ENCODE results near the gene MYF5.

The MYF5 gene

DNA sequence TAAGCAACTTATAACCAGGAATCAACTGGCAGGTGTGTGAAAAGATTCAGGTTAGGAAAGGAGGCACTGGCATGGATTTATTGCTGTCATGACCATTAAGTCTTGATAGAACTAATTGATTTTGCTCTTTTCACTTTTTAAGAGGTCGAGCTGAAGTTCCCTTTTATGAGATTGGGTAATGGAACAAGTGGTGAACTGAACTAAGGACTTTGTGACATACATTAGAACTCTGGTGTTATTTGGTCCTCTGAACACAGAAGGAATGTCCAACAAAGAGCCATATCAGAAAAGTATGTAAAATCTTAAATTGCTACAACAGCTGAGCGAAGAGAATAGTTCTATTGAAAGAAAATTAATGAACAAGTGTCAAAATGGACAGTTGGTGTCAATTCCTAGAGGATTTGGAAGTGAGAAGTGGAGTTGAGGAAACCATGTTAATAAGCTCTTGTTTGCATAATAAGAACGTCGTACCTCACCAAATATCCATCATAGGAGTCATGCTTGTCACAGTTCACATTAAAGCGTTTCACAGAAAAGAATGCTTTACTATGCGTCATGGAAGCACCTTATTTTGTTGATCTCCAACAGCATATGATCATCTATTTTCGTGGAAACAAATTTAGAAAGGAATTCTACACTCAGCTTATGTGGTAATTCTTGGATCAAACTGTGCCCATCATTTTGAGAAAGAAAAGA lies 17.7 kb upstream of the MYF5 start:
- H3K4me1 Mint-ChIP-seq (ENCODE audit: low read depth): no peaks in the 10 kb centered on the region
- H3K9me3 Mint-ChIP-seq: no peaks in the 10 kb centered on the region
- H3K4me3 Mint-ChIP-seq: no peak overlapping the region
- no peaks in the 10 kb centered on the region for H3K36me3 Mint-ChIP-seq (ENCODE audit: low read depth)
- H3K27me3 Mint-ChIP-seq: no peaks in the 10 kb centered on the region
- no peak overlapping the region for H3K27ac Mint-ChIP-seq

DNA sequence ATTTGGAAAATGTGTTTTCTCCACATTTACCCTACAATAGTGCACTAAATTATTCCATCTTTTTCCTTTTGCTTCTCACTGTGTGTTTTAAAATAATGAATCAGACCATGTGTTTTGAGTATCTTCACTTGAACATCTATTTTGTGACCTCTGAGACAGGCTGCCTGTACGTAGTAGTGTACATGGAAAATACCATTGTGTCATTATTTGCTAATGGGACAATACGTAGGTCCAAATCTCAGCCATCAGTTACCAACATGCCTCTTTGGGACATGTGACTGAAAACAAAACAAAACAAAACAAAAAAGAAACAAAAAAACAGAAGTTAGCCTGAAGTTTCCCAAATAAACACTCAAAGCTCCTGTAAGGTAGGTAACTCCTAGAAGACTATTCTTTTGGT lies 16.4 kb upstream of the MYF5 start:
- no peaks in the 10 kb centered on the region for H3K4me1 Mint-ChIP-seq (ENCODE audit: low read depth)
- H3K27ac Mint-ChIP-seq: no peak overlapping the region
- no peaks in the 10 kb centered on the region for H3K36me3 Mint-ChIP-seq (ENCODE audit: low read depth)
- H3K4me3 Mint-ChIP-seq: no peak overlapping the region
- no peaks in the 10 kb centered on the region for H3K27me3 Mint-ChIP-seq
- H3K9me3 Mint-ChIP-seq: no peaks in the 10 kb centered on the region

DNA sequence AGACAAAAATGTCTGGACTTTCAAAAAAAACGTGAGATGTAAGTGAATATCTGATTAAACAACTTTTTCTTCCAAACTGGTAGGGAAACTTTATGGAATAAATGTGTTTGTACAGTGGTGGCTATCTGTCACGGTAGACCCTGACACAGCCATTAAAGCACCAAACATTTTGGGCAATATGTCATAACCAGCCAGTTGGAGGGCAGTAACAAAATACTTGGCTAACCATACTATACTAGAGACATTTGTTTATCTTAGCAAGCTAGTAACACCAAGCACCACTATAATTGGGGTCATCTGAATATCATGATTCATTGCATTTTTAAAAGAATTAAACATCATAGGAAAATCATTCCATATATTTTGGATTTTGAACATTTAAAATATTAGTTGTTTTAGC lies 15.3 kb upstream of the MYF5 start:
- Mint-ChIP-seq H3K9me3 (peaks cover 4% of the 10 kb centered on the region), H3K27me3 (peaks cover 7% of the 10 kb centered on the region), H3K4me1 (ENCODE audit: low read depth) (no peaks in the 10 kb centered on the region), H3K27ac (no peak overlapping the region), H3K36me3 (ENCODE audit: low read depth) (no peaks in the 10 kb centered on the region), H3K4me3 (no peak overlapping the region)

GRCh38 chr12:80702889-80703805 lies 13.6 kb upstream of the MYF5 start:
- Mint-ChIP-seq H3K4me3 (no peak overlapping the region), H3K9me3 (peaks cover 4% of the 10 kb centered on the region), H3K4me1 (ENCODE audit: low read depth) (no peaks in the 10 kb centered on the region), H3K36me3 (ENCODE audit: low read depth) (no peaks in the 10 kb centered on the region), H3K27me3 (peaks cover 19% of the 10 kb centered on the region), H3K27ac (no peak overlapping the region)

DNA sequence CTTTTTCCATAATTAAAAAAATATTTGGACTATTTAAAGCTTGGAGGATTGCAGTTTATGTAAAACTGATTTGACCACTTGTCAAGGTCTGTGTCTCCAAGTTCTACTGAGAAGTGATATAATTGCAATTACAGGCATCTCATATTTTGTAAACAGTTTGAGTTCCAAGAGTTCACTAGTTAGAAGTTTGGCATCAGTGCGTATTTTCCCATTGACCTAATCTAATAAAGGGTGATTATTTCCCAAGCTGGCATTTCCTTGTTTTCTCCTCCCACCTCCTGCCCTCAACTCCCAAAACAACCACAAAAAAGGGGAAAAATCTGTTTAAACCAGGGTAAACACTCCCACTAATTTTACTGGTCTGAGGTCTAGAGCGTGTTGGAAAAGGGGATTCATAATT lies 12.3 kb upstream of the MYF5 start:
- Mint-ChIP-seq H3K36me3 (ENCODE audit: low read depth) (no peaks in the 10 kb centered on the region), H3K4me1 (ENCODE audit: low read depth) (no peaks in the 10 kb centered on the region), H3K4me3 (no peak overlapping the region), H3K9me3 (peaks cover 4% of the 10 kb centered on the region), H3K27ac (no peak overlapping the region), H3K27me3 (peaks cover 31% of the 10 kb centered on the region)

- Mint-ChIP-seq H3K27me3 (peaks cover 46% of the 10 kb centered on the region), H3K36me3 (ENCODE audit: low read depth) (no peaks in the 10 kb centered on the region), H3K27ac (no peak within 1 kb of the TSS), H3K4me3 (no peak within 1 kb of the TSS), H3K9me3 (peaks cover 4% of the 10 kb centered on the region), H3K4me1 (ENCODE audit: low read depth) (no peaks in the 10 kb centered on the region)
These were observed 9.4 kb upstream of the MYF5 start, which contains the start of gene MYF6 for GRCh38 chr12:80707126-80707829. TSS of gene MYF6 (plus strand) at chr12:80707634. CDS start at chr12:80707720, 86 bp downstream.

GRCh38 chr12:80707830-80708258 lies 8.9 kb upstream of the MYF5 start:
- Mint-ChIP-seq H3K27me3 (peaks cover 46% of the 10 kb centered on the region), H3K36me3 (ENCODE audit: low read depth) (no peaks in the 10 kb centered on the region), H3K9me3 (peaks cover 4% of the 10 kb centered on the region), H3K4me1 (ENCODE audit: low read depth) (no peaks in the 10 kb centered on the region), H3K27ac (no peak overlapping the region), H3K4me3 (no peak overlapping the region)

DNA sequence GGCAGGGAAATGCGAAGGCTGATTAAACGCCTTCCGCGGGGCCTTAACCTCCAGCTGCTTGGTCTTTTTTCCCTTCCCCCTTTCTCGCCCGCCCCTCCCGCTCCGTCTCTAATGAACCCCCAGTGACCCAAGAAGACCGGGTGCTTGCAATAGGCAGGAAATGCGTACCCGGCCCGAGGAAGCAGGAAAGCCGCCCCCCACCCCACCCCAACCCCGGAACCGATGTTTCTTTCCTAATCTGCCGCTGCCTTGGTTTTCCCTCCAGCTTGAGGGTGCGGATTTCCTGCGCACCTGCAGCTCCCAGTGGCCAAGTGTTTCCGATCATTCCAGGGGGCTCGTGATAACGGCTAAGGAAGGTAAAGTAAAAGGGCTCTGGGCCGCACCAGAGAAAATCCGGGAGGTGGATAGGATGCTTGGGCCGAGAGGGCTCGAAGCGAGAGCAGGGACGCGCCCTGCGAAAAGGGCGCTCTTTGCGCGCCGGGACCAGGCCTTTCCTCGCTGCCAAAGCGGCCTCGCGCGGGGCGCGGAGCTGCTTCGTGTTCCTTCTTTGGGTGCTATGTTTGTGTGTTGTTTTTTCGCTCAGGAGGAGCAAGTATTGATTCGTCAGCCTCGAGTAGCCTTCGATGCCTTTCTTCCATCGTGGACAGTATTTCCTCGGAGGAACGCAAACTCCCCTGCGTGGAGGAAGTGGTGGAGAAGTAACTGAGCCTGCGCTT lies 8.3 kb upstream of the MYF5 start:
- no peak overlapping the region for H3K4me3 Mint-ChIP-seq
- H3K36me3 Mint-ChIP-seq (ENCODE audit: low read depth): no peaks in the 10 kb centered on the region
- H3K4me1 Mint-ChIP-seq (ENCODE audit: low read depth): no peaks in the 10 kb centered on the region
- H3K27me3 Mint-ChIP-seq: peaks cover 46% of the 10 kb centered on the region
- H3K9me3 Mint-ChIP-seq: peaks cover 4% of the 10 kb centered on the region
- H3K27ac Mint-ChIP-seq: no peak overlapping the region

DNA sequence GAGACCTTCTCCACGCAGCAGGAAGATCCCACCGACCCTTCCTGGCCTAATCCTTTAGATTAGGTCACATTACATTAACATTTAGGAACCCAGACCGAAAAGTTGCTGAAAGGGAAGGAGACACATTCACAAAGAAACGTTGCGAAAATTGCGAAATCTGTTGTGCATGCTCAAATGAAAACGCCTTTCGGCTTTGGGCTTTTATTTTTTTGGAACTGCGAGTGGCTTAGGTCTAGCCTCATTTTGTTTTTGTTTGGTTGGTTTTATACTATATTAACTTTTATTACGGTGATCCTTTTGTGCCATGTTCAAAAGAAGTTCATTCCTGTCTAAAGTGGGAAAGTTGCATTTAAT lies 7.8 kb upstream of the MYF5 start:
- H3K4me3 Mint-ChIP-seq: no peak overlapping the region
- H3K9me3 Mint-ChIP-seq: peaks cover 4% of the 10 kb centered on the region
- no peaks in the 10 kb centered on the region for H3K36me3 Mint-ChIP-seq (ENCODE audit: low read depth)
- no peaks in the 10 kb centered on the region for H3K4me1 Mint-ChIP-seq (ENCODE audit: low read depth)
- peaks cover 51% of the 10 kb centered on the region for H3K27me3 Mint-ChIP-seq
- no peak overlapping the region for H3K27ac Mint-ChIP-seq

DNA sequence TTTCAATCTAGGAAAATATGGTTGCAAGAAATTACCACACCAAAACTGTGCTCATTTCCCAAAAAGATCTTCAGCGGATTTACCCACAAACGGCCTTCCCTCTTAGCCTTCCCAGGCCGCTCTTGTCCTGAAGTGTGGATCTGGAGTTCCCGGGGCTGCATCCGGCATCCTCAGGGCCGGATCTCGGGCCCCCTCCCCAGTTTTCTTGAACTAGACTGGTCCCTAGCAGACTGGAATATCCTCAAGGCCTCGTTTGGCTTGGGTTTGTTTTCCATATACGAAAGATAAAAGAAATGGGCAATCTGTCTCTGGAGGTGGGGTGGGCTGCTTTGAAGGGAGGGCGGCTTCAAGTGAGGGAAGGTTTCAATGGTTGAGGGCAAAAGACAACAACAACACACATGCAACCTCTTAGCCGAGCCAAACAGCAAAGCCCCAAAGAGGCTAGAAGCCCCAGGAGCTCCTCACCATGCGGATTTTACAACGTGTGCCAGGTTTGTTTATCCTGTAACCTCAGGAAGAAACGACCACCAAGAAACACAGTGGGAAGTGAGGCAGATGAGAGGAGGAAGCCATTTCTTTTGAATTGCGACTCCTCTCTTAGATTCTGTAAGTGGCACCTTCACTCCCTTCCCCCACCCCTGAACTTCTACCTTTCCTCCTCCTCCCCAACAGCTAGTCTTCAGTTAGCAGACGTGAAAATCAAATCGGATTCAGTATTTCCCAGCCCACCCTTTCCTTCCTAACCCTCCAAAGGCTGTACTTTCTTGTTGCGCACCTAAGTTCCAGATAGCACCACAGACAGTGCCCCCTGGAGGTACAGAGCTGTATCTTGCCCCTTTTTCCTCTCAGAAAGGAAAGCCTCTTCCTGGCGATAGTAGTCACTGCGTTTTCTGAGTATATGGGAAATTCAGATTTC lies 6.6 kb upstream of the MYF5 start:
- peaks cover 63% of the 10 kb centered on the region for H3K27me3 Mint-ChIP-seq
- no peaks in the 10 kb centered on the region for H3K36me3 Mint-ChIP-seq (ENCODE audit: low read depth)
- H3K27ac Mint-ChIP-seq: no peak overlapping the region

GRCh38 chr12:80710727-80711449 lies 5.8 kb upstream of the MYF5 start:
- no peak overlapping the region for H3K27ac Mint-ChIP-seq
- no peaks in the 10 kb centered on the region for H3K4me1 Mint-ChIP-seq (ENCODE audit: low read depth)
- H3K9me3 Mint-ChIP-seq: peaks cover 1% of the 10 kb centered on the region
- no peak overlapping the region for H3K4me3 Mint-ChIP-seq
- H3K27me3 Mint-ChIP-seq: peaks cover 66% of the 10 kb centered on the region
- H3K36me3 Mint-ChIP-seq (ENCODE audit: low read depth): no peaks in the 10 kb centered on the region

More for the DNA sequence above, 6.6 kb upstream of the MYF5 start:
- Mint-ChIP-seq H3K4me1 (ENCODE audit: low read depth) (no peaks in the 10 kb centered on the region), H3K4me3 (no peak overlapping the region), H3K9me3 (peaks cover 4% of the 10 kb centered on the region)

DNA sequence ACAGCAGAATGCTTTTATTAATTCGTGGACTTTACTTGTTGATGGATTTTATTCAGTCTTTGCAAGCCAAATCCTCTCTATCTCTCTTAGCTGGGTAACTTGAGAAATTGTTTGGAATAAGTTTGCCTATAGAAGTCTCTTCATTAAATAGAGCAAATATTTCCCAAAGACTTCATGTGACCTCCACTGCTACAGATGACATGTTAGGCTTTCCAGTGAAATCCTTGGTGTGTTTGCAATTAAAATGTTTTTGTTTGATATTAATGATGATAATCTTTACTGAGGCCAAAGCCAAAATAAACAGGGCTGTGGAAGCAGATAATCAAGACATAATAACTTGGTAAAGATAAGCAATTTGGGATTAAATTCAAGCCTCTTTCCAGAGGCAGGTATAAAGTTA lies 4.8 kb upstream of the MYF5 start:
- Mint-ChIP-seq H3K27me3 (peaks cover 67% of the 10 kb centered on the region), H3K4me3 (no peak overlapping the region)

DNA sequence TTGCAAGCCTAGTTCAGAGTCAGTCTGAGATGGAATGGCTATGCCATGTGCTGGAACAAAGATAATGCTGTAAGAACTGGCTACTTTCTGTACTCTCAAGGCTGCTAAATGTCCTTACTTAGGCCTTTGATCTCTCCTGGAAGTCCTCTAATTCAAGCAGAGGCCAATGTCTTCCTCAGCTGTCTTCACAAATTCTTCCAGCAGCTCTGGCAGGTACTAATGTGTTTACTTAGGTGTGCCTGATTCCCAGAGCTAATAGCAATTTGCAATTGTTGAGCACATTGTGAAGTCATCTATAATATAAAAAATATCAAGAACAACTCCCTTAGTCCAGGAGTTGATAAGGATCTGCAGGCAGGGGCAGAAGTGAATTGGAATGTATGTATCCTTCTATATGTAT lies 3.8 kb upstream of the MYF5 start:
- H3K27me3 Mint-ChIP-seq: peaks cover 63% of the 10 kb centered on the region
- H3K4me3 Mint-ChIP-seq: no peak overlapping the region
- H3K27ac Mint-ChIP-seq: no peak overlapping the region
- H3K4me1 Mint-ChIP-seq (ENCODE audit: low read depth): no peaks in the 10 kb centered on the region
- no peaks in the 10 kb centered on the region for H3K36me3 Mint-ChIP-seq (ENCODE audit: low read depth)
- no peaks in the 10 kb centered on the region for H3K9me3 Mint-ChIP-seq

More for the DNA sequence above, 4.8 kb upstream of the MYF5 start:
- Mint-ChIP-seq H3K27ac (no peak overlapping the region), H3K4me1 (ENCODE audit: low read depth) (no peaks in the 10 kb centered on the region), H3K36me3 (ENCODE audit: low read depth) (no peaks in the 10 kb centered on the region), H3K9me3 (no peaks in the 10 kb centered on the region)
